Stromal cell of bone marrow (primary cell): Measurements from ENCODE around the gene MICALL2.

Experiments
- DNase-seq: peaks from one replicate; pipeline ENCODE4 v3.0.0-alpha.2; 2012; ENCODE audit warnings: low read depth

Gene MICALL2

DNA sequence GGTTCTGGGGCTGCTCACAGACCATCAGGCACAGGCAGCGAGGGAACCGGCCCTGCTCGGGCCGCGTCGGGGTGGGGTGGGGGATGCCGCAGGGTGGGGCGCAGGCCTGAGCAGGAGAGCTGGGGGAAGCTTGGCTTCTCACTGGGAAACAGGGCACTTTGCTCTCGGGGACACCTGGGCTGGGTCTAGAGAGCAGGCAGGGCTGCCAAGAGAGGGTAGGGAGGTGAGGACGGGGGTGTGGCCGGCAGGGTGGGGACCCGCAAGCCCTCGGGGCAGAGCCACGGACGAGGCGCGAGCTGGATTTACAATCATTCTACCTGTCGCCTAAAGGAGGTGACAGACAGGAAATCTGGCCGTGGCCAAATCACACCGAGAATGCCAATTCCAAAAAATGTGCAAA is 33.9 kb upstream of the MICALL2 start:
- DNase-seq = no peak

DNA sequence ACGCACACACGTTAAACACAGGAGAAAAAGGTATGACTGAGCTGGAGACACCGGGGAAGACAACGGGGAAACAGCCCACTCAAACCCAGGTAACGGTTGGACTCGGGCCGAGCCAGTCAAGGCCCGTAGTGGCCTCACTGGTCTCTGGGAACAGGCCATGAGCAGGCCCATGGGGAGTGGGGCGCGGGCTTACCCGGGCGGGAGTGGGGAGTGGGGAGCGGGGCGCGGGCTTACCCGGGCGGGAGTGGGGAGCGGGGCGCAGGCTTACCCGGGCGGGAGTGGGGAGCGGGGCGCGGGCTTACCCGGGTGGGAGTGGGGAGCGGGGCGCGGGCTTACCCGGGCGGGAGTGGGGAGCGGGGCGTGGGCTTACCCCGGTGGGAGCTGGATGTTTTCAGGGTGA is 33.4 kb upstream of the MICALL2 start:
- no peak for DNase-seq

DNA sequence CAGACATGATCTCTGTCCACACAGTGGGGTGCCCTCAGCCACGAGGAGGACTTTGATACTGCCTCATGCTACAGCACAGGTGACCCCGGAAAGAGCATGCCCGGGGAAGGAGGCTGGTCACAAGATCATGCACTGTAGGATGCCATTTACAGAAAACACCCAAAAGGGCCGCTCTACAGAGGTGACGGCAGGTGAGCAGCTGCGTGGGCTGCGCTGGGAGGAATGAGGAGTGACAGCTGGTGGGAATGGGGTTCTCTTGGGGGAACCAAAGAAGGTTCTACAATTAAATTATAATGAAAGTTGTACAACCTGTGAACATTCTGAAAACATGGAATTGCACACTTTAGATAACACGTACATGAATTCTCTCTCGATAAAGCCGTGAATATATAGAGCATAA is 33.0 kb upstream of the MICALL2 start:
- DNase-seq = no peak

DNA sequence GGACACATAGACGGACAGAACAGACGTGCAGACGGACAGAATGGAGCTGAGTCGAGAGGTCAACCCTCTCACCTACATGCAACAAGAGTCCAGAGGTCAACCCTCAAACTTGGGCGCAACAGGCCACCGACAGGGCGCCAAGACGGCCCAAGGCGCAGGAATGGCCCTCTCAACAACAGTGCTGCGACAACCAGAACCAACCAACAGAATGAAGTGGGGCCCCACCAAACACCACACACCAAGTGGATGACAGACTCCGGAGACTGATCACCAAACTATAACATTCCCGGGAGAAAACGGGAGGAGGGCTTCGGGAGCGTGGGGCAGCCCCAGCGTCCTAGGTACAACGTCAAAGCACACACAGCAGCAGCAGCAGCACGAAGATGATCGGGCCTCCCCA is 31.6 kb upstream of the MICALL2 start:
- no peak for DNase-seq

DNA sequence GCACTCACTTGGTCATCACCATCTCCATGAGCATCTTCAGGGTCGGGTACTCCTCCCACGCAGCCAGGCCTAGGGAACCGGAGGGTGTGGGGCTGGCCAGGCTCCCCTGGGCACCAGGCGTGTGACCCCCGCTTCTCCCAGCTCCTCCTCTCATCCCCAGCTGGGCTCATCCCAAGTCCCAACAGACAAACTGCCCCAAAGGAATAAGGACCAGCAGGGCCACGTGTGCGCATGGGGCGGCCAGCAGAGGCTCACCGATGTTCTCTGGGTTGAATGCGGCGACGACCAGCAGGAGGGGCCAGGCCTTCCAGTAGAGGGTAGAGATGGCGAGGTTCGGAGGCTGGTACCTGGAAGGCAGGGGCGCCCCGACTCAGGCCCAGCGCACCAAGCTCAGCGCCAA is 30.1 kb upstream of the MICALL2 start:
- DNase-seq = no peak

DNA sequence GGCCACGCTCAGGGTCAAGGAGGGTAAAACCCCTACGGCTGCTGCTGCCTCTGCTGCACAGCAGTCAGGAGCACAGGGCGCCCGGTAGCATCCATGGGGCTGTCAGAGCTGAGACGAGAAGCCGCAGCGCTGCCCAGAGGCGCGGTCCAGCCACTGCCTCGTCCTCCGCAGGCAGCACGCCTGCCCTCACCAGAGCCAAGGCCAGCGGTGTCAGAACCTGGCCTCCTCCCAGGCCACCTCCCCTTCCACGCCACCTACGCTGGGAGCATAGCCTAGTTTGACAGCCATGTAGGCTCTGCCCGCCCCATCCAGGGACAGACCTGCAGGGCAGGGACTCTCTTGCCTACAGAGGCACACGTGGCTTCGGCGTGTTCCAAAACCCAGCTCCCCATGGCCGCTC is 28.7 kb upstream of the MICALL2 start:
- no peak for DNase-seq

DNA sequence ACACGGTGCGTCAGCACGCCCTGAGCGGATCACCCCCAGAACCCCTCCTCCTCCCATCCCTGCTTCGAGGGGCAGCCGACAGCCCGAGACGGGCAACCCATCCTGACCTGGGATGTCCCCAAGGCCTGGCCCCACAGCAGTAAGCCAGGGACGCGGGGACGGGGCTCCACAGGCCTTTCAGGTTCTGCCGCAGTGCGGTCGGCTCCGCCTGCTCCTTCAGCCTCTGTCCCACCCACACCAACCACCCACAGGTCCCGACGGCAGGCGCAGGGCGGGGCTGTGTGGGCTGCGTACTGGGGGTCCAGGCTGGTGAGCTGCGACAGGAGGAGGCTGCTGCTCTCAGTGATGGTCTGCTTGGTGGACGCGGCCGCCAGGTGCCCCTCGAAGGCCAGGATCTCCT is 28.2 kb upstream of the MICALL2 start:
- DNase-seq = no peak

DNA sequence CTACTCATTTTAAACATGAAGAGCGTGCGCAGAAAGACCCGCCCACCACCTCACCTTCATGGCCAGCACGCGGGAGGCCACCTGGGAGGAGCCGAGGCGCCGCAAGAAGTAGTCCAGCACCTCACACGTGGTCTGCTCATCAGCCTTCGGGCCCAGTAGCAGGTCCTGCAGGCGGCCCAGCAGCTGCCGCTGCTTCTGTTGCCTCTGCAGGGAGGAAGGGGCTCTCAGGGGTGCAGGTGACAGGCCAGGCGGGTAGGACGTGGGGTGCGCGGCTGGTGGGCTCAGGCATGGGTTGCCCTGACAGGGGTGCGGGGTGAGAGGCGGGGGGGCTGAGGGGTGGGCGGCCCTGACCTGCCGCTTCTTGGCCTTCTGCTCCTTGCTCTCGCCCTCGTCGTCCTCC is 27.3 kb upstream of the MICALL2 start:
- DNase-seq = no peak

DNA sequence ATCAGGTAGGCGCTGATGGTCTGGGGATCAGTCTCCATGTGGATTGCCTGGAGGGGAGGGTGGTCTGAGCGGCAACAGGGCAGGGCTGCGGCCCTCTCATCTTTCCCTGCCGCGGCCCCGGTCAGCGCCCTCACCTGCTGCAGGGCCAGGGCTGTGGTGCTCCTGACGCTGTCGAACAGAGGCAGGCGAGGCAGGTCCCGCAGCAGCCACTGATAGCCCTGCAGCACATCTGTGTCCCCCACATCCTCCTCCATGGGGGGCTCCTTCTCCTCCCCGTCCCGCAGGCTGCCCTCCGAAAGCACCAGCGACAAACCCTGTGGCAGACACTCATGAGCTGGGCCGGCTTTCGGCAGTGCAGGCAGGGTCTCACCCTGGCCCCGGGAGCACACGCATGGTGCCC is 25.9 kb upstream of the MICALL2 start:
- DNase-seq = no peak

DNA sequence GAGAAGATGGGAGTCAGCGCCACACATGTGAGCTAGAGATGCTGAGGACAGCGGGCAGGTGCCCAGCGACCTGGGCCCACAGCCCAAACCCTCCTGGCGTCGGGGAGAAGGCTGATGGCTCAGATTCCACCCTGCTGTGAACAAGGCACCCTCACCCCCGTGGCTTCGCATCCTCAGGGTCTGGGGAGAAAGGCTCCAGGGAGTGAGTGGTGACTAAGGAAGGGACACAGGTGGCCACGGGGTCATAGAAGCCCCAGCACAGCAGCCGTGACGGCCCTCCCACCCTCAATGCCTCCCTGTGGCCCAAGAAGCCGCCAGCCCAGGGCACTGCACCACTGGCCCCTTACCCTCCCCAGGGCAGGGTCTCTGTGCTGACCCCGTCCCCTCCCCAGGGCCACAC is 25.3 kb upstream of the MICALL2 start:
- no peak for DNase-seq

DNA sequence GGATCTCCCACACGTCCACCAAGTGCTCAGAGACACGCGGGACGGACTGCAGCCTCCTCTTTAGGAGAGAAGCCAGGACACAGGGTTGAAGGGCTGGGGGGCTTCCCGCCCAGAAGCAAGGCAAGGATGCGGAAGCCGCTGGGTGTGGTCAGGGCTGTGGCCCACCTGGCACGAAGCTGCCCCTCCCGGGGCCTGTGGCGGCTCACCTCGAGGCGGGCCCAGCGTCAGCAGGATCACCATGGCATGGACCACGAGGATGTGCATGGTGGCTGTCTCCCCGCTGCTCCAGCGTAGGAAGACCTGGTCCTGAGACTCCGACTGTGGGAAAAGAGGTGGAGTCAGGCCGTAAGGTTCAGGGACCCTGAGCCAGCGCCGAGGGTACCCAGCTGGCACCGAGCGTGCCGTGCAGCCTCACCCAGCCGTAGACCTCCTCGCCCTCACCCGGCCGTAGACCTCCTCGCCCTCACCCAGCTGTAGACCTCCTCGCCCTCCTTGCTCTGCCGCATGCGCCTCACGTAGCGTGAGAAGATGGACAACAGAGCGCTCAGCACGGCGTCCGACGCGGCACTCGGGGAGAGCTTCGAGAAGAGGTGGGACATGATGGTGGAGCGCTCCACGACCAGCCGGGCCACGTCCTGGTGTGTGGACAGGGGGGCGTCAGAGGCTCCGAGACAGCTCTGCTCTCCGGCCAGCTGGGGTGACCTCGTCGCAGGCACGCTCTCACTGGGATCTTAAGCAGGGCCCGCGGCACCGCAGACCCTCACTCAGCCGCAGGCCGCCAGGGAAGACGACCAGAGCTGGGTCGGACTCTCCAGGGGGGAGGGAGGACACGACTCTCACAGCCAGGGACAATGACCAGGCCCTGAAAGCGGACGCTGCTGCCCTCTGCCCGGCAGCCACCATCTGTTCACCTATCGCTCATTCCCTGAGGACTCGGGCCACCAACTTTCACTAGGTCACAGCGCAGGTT is 24.6 kb upstream of the MICALL2 start:
- no peak for DNase-seq

DNA sequence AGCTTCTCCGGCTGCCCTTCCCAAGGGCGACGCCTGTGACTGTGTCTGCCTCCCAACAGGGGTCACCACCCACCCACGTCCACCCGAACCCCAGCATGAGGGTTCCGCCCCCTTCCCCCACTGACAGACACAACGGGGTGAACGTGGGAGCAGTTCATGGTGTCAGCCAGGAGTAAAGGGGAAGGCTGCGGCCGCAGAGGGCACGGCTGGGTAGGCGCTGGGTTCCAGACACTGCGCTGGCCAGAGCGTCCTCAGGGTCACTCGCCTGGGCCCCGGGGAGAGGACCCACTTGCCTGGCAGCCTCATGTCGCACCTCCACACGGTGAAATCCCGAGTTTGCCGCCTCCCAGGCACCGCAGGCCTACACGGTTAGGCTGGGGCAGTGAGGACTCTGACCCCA is 23.8 kb upstream of the MICALL2 start:
- no peak for DNase-seq

DNA sequence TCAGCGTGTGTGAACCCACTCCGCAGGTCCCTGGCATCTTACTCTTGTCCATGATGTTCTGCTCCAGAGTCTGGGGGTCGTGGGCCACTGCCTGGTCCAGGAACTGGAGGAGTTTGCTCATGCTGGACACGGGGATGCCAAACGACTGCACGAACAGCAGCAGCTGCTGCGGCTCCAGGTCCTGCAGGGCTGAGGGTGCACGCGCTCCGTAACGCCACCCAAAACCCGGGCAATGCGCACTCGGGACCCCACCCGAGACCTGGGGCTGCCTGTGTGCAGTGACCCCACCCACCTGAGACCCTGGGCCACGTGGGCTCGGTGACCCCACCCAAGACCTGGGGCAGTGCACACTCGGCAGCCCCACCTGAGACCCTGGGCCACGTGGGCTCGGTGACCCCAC is 22.0 kb upstream of the MICALL2 start:
- DNase-seq = no peak

DNA sequence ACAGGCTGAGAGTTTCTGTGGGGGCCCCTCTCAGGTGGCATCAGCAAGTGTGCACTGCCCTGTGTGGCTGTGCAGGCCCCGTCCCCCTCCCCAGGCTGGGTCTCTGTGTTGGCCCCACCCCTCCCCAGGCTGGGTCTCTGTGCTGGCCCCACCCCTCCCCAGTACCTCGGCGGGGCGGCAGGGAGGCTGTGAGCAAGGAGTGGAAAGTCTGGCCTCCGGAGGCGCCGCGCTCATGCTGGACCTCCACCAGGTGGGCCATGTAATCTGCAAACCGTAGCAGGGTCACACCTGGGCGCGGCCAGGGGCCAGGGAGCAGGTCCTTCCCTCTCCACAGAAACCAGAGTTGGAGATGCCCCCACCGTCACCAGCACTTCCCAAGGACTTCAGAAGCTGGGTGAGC is 21.4 kb upstream of the MICALL2 start:
- no peak for DNase-seq

DNA sequence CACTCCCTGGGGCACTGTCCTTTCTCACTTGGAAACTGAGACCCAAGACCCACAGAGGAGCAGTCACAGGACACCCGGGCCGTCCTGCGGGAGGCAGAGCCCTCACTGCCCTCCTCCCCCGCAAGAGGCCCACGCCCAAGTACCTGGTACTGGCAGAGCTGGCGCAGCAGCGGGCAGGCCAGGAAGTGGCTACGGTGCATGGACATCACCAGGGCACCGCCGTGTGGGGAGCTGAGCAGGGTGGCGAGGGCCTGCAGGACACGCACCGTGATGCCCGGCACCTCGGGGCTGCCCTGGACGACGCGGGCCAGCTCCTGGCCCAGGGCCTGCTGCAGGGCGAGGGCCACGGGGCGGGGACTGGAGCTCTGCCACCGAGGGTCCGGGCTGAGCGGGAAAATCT is 20.0 kb upstream of the MICALL2 start:
- no peak for DNase-seq

DNA sequence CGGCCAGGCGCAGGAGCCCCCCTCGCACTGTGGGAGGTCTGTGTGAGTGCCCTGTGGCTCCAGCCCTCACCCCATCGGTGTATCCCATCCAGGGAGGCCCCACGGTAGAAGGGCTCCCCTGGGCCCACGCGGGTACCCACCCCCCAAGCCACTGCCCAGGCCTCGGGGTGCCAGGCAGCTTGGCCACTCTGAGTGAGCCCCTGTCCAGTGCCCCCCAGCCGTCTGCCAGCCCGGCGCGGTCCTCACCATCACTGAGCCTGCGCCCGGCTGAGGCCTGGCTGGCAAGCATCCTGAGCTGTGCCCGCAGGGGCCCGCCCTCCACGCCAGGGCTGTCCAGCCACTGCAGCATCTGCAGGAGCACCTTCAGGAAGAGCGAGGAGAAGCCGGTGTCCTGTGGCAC is 19.2 kb upstream of the MICALL2 start:
- no peak for DNase-seq

DNA sequence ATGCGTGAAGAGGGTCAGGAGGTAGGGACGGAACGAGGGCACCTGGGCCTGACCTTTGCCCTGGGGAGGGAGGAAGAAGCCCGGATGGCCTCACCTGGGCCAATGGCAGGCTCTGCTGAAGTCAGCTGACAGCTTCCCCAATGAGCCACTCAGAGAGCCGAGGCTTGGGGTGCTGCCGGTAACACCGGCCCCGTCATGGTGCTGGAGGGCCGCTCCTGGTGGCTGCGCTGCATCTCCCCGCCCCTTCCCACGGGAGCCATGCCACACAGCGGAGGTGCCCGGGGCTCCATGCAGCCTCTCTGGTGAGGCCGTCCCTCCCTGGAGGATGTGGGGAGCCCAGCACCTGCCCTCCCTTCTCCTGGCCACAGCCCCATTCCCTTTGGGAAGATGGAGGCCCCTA is 17.6 kb upstream of the MICALL2 start:
- no peak for DNase-seq

DNA sequence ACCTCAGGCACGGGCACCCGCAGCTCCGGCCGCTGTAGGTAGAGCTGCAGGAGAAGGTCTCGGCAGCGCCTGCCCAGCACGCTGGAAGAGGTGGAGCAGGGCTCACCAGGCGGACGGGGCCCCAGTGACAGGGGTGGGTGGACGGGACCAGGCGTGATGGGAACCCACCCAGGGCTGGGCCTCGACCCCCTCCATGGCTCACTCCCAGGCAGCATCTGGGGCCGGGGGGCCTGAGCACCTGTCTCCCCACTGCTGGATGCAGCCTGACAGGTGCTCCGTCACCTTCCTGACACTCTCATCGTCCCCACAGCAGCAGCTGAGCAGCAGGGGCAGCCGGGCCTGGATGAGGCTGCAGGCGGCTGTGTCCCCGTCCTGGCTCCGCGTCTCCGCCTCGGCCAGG is 16.7 kb upstream of the MICALL2 start:
- DNase-seq = no peak

DNA sequence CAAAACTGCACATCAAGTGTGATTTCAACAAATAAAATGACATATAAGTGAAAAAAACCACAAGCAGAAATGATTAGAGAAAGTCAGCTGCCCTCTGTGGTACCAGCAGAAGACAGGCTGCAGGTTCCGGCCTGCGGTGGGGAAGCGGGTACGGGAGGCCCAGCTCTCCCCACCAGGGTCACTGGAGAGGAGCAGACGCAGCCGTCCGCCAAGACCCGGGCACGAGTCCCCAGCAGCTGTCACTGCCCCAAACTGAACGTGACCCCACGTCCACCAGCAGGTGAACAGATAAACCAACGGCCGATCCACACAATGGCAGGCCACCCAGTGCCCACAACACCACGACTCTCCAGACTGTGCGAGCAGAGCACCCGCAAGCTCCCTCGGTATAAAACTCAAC is 16.1 kb upstream of the MICALL2 start:
- DNase-seq = no peak

DNA sequence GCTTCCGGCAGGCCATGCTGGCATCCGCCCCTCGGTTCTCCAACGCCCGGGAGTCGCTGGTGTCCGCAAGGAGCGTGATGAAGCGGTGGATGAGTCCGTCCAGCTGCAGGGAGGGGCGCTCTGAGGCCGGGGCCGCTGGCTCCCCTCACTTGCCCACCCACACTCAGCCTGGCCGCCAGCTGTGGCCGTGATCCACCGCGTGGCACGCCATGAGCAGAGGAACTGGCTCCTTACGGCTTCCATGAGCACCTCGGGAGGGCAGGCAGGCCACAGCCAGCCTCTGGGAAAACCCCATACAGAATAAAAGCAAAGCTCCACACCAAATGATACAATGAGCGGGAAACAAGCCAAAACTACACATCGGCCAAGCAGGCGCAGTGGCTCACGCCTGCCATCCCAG is 15.5 kb upstream of the MICALL2 start:
- DNase-seq = no peak

DNA sequence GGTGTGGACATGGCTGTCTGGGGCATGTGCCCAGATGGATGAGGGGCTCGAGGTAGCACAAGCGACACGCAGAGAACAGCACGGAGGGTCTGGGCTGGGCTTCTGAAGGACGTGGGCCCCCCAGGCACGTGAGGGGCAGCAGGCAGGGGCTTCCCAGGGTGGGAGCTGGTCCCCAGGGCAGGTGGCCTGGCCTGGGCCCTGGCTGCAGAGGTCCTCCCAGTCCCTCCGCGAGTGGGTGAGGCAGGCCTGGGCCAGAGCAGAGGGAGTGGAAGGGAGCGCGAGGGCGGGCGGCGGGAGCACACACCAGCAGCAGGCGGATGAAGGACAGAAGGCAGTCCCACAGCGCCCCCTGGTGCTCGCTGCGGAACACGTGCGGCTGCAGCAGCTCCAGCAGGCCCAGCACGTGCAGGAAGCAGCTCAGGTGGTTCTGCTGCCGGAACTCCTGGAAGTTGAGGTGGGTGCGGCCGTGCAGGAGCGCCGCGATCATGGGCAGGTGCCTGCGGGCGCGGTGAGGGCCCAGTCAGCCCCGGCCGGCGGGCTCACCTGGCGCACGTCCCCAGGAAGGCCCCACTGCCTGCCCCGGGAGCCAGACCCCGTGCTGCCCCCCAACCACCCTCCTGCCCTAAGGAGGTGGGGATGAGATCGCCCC is 14.7 kb upstream of the MICALL2 start:
- peak; percentile 59 for DNase-seq

DNA sequence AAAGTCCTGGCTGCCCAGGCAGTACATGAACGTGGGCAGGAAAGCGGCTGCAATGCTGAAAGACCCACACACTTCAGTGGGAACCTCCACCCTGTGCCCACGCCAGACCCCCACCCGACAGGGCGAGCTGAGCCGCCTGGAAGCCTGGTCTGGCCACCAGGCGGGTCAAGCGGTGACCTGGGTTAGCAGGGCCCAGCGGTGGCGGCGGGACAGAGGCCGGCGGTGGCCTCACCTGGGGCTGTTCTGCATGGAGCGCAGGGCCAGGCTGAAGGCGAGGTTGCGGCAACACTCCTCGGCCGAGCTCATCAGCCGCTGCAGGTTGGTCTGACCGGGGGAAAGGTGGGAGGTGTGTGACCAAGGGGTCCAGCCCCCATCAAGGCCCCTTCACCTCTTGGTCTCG is 11.6 kb upstream of the MICALL2 start:
- no peak for DNase-seq

DNA sequence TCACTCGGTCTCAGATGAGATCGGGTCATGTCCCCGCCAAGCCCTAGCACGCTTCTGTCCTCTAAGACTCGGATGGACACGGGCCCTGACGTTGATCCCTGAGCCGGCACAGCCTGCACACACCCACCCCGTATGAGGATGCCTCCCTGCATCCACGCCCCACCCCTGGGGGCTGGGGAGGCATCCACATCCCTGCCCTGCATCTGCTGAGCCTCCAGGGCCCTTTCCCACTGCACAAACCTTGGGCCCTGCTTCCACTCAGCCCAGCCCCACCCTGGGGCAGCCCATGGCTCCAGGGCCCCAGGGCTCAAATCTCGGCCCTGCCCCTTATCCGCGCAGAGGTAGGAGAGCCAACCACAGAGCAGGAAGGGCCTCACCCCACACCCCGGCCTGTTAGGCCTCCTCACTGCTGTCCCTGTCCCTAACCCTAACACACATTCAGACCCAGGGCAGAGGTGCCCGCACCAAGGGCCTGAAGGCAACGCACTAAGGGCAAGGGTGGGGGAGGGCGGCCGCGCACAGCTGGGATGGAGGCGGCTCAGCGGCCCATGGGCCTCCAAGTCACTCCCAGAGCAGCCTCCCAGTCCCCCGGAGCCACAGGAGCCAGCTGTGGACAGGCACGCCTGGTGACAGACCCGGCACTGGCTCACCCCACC is 9.5 kb upstream of the MICALL2 start:
- no peak for DNase-seq
